Measurements from ENCODE around the gene ZNF608.

- TF ChIP-seq POLR2AphosphoS5 (IDR thresholded peaks at IDR 0.05): no peak
- no peak for TF ChIP-seq CTCF (IDR thresholded peaks at IDR 0.05)
- no peak for TF ChIP-seq POLR2A (IDR thresholded peaks at IDR 0.05)
- no peak for TF ChIP-seq EP300 (IDR thresholded peaks at IDR 0.05)
Measured at GRCh38 chr5:124720593-124720992, 25.8 kb downstream of the ZNF608 start.

Measured in gastroesophageal sphincter (tissue), 3 donors.